CD4-positive, alpha-beta T cell treated with Interleukin-17A for 4 hours (primary cell): ENCODE results near the gene IFT22.
"Not testable (repeated sequence)": the region's sequence is repeated elsewhere in the genome, so short reads cannot be mapped to it uniquely, and the experiment has no call there.

ENCODE experiments used
- DNase-seq: peaks from one replicate; pipeline ENCODE4 v3.0.0-alpha.2; 2020; ENCODE audit warnings: mixed read lengths

Gene IFT22

GRCh38 chr7:101277155-101277554 lies 44.5 kb downstream of the IFT22 start:
- no peak for DNase-seq

DNA sequence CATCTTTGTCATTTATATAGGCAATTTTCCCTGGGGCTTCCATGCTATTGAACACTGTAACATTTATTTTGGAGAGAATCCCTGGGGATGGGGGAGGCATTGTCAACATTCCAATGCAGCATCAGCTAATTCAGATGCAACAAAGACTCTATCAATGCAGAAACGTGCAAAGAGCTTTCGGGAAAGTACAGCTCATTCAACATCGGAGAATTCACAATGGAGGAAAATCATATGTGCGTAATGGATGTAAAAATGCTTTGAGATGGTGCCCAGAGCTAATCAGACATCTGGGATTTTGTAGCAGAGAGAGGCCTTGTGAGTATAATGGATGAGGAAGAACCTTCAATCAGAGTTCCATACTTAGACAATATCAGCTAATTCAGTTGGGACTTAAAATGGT lies 48.4 kb downstream of the IFT22 start:
- DNase-seq, result no peak

- DNase-seq, result no peak
Observed at GRCh38 chr7:101271021-101271420, 50.6 kb downstream of the IFT22 start.

DNA sequence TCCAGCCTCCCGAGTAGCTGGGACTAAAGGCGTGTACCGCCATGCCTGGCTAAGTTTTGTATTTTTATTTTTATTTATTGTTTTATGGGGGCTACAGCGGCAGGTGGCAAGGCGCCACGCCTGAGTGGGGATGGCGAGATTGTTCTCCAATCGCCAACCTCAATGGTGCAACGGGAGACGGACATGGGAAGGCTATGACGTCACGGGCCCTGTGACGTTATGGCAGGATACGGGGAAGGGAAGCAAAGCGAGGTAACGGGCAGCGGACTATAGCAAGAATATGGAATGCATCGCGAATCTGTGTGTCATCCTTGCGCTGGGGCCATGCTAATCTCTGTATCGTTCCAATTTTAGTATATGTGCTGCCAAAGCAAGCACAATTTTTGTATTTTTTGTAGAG lies 51.9 kb downstream of the IFT22 start:
- no peak for DNase-seq

- DNase-seq, result no peak
Observed at GRCh38 chr7:101265622-101266516, 55.7 kb downstream of the IFT22 start.

DNA sequence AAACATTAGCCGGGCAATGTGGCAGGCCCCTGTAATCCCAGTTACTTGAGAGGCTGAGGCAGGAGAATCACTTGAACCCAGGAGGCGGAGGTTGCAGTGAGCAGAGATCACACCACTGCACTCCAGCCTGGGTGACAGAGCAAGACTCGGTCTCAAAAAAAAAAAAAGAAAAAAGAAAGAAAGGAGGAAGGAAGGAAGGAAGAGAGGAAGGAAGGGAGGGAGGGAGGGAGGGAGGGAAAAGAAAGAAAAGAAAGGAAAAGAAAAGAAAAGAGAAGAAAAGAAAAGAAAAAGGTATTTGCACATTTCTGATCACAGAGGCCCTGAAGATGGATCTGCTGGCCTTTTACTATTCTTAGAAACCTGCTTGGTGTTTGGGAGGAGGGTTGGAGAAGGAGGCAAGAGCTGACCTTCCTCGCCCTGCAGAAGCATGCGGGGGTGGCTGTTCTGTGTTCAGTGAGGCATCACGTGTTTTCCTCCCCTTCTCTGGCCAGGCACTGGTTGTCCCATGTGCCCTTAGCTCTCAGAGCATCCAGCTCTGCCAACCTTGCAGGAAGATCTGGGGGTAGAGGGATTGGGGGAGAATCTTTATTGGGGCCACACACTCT lies 57.4 kb downstream of the IFT22 start:
- DNase-seq, result not testable (repeated sequence)
